Hair follicular keratinocyte (primary cell): ENCODE data around the gene HJV. TPM values are rescaled to one million over a fixed set of nuclear protein-coding genes. Genes with fewer than 3 reads are reported as not detected.

Experiments used
- total RNA-seq: library from RNA; depleted of rRNA; stranded (reverse); fragments of >200 nt; gene quantifications from 2 replicates; pipeline ENCODE4 v1.2.3, GENCODE V29; 2015

The HJV gene
- total RNA-seq: not detected in 2 replicates

DNA sequence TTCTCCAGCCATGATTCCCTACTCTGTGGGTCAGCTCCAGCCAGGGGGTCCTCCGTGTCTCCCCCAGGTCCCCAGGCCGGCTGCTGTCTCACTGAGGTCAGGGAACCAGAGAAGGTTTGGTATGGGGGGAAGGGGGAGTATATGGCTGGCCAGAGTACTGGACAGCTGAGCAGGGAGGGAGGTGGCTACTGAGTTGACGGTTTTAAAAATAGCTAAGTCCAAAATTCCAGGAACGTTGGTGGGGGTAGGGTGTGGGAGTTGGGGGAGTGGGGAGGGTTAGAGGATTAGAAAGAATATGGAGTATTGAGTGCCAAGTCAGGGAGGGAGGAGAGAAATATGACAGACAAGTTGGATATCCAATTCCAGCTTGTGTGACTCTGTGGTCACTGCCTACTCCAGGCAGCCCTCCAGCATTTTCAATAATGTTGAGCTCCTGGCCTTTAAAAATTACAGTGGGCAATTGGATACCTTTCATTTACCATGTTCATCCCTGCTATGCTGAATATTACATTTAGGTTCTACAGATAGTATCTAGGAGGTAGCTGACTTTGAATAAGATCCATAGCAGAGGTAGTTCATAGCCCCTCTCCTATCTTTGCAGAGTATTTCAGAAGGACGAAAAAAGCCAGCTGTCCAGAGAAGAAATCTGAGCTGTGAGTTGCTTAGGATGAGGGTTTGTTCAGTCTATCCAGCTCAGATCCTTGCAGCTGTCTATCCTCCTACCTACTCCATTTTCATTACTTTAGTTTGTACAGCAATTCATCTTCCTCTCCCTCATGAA, at the start of gene HJV:
Gene HJV, minus strand, starts transcription at position 114 of the 781 bp plus-strand sequence. CDS start 1,504 bp downstream, outside the sequence.

DNA sequence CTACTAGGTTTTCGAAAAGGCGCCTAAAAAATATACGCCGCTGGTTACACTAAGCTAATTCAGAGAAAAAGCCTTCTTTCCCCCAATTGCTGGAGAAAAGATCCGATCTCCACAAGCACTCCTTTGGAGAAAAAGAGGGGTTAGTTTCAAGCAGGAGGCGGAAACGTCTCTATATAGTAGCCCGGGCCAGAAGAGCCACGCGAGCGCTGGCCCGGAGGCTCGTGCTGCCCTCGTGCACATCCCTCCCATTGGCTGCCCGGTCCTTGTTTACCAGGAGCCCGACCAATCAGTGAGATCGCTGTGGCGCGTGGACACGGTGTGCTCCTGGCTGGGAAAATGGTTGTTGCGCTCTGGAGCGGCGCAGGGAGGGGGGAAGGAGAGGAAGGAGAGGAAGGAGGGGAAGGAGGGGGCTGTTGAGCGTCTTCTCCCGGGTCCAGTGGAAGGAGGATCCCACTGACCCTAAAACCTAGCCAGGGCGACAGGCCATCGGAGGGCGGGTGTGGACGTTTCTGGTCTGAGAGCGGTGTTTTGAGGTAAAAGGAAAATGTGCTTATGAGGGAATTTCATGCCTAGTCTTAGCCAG, 25.0 kb downstream of the HJV start, which contains the start of gene TXNIP:
Gene TXNIP, minus strand, starts transcription at position 147 of the 583 bp plus-strand sequence. CDS start 313 bp downstream, outside the sequence.

Other genes starting within 250 kb of the HJV start
- gene RNF115, start 197.6 kb downstream of the HJV start, total RNA-seq: 5.0 and 5.2 TPM in 2 replicates
- 22.6 and 28.4 TPM in 2 replicates for gene POLR3C, start 197.5 kb downstream of the HJV start, total RNA-seq
- 2.8 and 5.2 TPM in 2 replicates for gene NUDT17, start 176.1 kb downstream of the HJV start, total RNA-seq
- 22.4 and 31.5 TPM in 2 replicates for gene PIAS3, start 162.7 kb downstream of the HJV start, total RNA-seq
- 0.15 TPM in 1 of 2 replicates, not detected in the other for gene ANKRD35, start 135.9 kb downstream of the HJV start, total RNA-seq
- 0.70 and 1.2 TPM in 2 replicates for gene ITGA10, start 111.7 kb downstream of the HJV start, total RNA-seq
- 24.5 and 25.3 TPM in 2 replicates for gene PEX11B, start 103.0 kb downstream of the HJV start, total RNA-seq
- gene RBM8A, start 94.3 kb downstream of the HJV start, total RNA-seq: 127 and 248 TPM in 2 replicates
- 17.4 and 25.0 TPM in 2 replicates for gene LIX1L, start 63.7 kb downstream of the HJV start, total RNA-seq
- 0.49 and 0.70 TPM in 2 replicates for gene ANKRD34A, start 57.2 kb downstream of the HJV start, total RNA-seq
- 11.9 and 12.7 TPM in 2 replicates for gene POLR3GL, start 57.0 kb downstream of the HJV start, total RNA-seq
- gene TXNIP, start 25.2 kb downstream of the HJV start, total RNA-seq: 22.7 and 104 TPM in 2 replicates
- 0.49 and 0.70 TPM in 2 replicates for gene NBPF10, start 123.1 kb upstream of the HJV start, total RNA-seq
- gene NOTCH2NLA, start 207.3 kb upstream of the HJV start, total RNA-seq: 29.0 and 39.8 TPM in 2 replicates